ENCODE data around the gene C10orf143.

The C10orf143 gene

DNA sequence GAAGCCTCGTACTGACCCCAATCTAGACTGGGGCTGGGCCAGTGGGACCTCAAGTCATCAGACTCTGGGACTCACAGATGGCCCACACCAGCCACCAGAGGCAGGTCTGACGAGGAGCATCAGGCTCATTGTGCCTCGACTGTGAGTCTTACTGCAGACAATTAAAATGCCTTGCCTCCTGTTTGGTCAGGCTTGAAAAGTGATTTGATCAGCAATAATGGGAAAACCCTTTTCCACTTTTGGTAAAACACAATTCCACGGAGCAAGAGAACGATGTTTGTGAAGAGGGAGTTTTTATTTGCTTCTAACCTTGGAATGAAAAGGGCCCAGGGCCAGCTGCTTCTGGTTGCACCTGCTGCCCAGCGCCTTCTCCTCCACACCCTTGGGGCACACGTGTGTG lies 43.9 kb downstream of the C10orf143 start:
- Histone ChIP-seq H3K4me3 (IDR thresholded peaks at IDR 0.05; ENCODE audit: insufficient read depth, low read depth, low read length) (no peak overlapping the region), H3K79me2 (ENCODE audit: insufficient read depth, low read depth) (no peaks in the 10 kb centered on the region), H3K27me3 (ENCODE audit: insufficient read depth, low read depth) (no peaks in the 10 kb centered on the region), H3K9ac (no peak overlapping the region), H3K4me1 (ENCODE audit: low read depth, poor library complexity, severe bottlenecking) (no peaks in the 10 kb centered on the region), H3K27ac (no peak overlapping the region), H2AFZ (ENCODE audit: low read depth) (no peak overlapping the region), H4K20me1 (ENCODE audit: insufficient read depth) (no peaks in the 10 kb centered on the region), H3K4me2 (no peak overlapping the region), H3K36me3 (ENCODE audit: insufficient read depth) (no peaks in the 10 kb centered on the region)
- TF ChIP-seq, protein P1, sequence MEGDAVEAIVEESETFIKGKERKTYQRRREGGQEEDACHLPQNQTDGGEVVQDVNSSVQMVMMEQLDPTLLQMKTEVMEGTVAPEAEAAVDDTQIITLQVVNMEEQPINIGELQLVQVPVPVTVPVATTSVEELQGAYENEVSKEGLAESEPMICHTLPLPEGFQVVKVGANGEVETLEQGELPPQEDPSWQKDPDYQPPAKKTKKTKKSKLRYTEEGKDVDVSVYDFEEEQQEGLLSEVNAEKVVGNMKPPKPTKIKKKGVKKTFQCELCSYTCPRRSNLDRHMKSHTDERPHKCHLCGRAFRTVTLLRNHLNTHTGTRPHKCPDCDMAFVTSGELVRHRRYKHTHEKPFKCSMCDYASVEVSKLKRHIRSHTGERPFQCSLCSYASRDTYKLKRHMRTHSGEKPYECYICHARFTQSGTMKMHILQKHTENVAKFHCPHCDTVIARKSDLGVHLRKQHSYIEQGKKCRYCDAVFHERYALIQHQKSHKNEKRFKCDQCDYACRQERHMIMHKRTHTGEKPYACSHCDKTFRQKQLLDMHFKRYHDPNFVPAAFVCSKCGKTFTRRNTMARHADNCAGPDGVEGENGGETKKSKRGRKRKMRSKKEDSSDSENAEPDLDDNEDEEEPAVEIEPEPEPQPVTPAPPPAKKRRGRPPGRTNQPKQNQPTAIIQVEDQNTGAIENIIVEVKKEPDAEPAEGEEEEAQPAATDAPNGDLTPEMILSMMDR (conservative IDR thresholded peaks at IDR 0.05; ENCODE audit: low read depth, low read length) = no peak

DNA sequence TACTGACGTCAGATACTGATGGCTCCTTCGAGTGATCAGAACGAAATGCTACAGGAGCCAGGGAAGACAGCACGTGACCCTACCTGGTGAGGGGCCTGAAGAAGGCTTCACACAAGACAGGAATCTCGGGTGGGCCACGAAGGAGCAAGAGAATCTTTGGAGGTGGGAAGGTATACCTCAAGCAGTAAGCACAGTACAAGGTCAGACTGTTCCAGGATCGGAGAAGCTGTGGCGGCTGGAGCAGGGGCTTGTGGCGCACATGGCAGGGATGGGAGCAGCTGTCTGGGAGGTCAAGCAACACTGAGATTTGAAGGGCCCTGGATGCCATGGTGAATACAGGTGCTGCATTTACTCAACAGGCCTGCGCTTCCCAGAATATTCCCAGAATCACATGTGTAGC lies 45.4 kb downstream of the C10orf143 start:
- Histone ChIP-seq H2AFZ (ENCODE audit: low read depth) (no peak overlapping the region), H4K20me1 (ENCODE audit: insufficient read depth) (no peaks in the 10 kb centered on the region), H3K4me1 (ENCODE audit: low read depth, poor library complexity, severe bottlenecking) (no peaks in the 10 kb centered on the region), H3K9ac (no peak overlapping the region), H3K27ac (no peak overlapping the region), H3K36me3 (ENCODE audit: insufficient read depth) (no peaks in the 10 kb centered on the region), H3K27me3 (ENCODE audit: insufficient read depth, low read depth) (no peaks in the 10 kb centered on the region), H3K4me2 (no peak overlapping the region), H3K79me2 (ENCODE audit: insufficient read depth, low read depth) (no peaks in the 10 kb centered on the region), H3K4me3 (IDR thresholded peaks at IDR 0.05; ENCODE audit: insufficient read depth, low read depth, low read length) (no peak overlapping the region)
- TF ChIP-seq, protein P1 (conservative IDR thresholded peaks at IDR 0.05; ENCODE audit: low read depth, low read length) = no peak

DNA sequence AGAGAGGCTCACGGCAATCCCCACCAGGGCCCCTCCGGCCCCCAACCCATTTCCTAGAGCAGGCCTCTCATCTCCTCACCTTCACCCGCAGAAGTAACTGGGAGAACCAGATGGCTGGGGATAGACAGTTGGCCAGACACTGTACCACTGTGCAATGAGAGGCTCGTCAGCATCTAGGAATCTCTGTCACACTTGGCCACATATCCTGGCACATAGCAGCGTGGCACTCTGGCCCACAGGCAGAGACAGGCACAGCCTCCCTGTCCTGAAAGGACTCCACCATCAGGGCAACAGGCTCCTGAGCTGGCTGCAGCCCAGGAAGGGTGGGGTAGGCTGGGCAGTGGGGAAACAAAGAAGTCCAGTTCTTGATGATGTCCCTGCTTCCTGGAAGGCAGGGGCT lies 45.8 kb downstream of the C10orf143 start:
- no peak overlapping the region for H3K4me3 ChIP-seq (IDR thresholded peaks at IDR 0.05; ENCODE audit: insufficient read depth, low read depth, low read length)
- H4K20me1 ChIP-seq (ENCODE audit: insufficient read depth) = no peaks in the 10 kb centered on the region
- TF ChIP-seq, protein P1 (conservative IDR thresholded peaks at IDR 0.05; ENCODE audit: low read depth, low read length) = no peak
- H3K79me2 ChIP-seq (ENCODE audit: insufficient read depth, low read depth) = no peaks in the 10 kb centered on the region
- H2AFZ ChIP-seq (ENCODE audit: low read depth) = no peak overlapping the region
- H3K4me2 ChIP-seq = no peak overlapping the region
- H3K36me3 ChIP-seq (ENCODE audit: insufficient read depth) = no peaks in the 10 kb centered on the region
- H3K9ac ChIP-seq = no peak overlapping the region
- H3K27me3 ChIP-seq (ENCODE audit: insufficient read depth, low read depth) = no peaks in the 10 kb centered on the region
- no peaks in the 10 kb centered on the region for H3K4me1 ChIP-seq (ENCODE audit: low read depth, poor library complexity, severe bottlenecking)
- no peak overlapping the region for H3K27ac ChIP-seq

DNA sequence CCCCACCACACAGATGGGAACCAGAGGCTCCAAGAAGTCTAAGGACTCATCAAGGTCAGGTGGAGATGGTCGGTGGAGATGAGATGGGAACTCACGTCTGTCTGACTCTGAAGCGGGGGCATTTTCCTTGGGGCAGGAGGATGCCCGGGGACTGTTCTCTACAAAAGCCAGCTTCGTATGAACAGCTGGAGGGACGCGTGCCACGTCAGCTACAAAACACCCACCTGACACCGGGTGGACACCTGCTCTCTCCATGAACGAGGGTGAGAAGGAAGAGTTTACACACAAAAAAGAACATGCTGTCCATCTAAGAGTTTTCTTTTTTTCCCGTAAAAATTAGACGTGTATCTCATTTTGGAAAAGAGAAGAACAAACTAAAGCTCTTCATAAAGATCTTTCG lies 47.7 kb downstream of the C10orf143 start:
- no peaks in the 10 kb centered on the region for H3K27me3 ChIP-seq (ENCODE audit: insufficient read depth, low read depth)
- no peak overlapping the region for H3K9ac ChIP-seq
- no peak overlapping the region for H3K4me3 ChIP-seq (IDR thresholded peaks at IDR 0.05; ENCODE audit: insufficient read depth, low read depth, low read length)
- H3K27ac ChIP-seq = no peak overlapping the region
- H3K36me3 ChIP-seq (ENCODE audit: insufficient read depth) = no peaks in the 10 kb centered on the region
- no peak overlapping the region for H2AFZ ChIP-seq (ENCODE audit: low read depth)
- no peaks in the 10 kb centered on the region for H3K79me2 ChIP-seq (ENCODE audit: insufficient read depth, low read depth)
- TF ChIP-seq, protein P1 (conservative IDR thresholded peaks at IDR 0.05; ENCODE audit: low read depth, low read length) = no peak
- no peaks in the 10 kb centered on the region for H3K4me1 ChIP-seq (ENCODE audit: low read depth, poor library complexity, severe bottlenecking)
- no peak overlapping the region for H3K4me2 ChIP-seq
- no peaks in the 10 kb centered on the region for H4K20me1 ChIP-seq (ENCODE audit: insufficient read depth)

Data from KMS-11 (cell line).